ENCODE results near the gene ASIC3.
"Not testable (repeated sequence)": the region's sequence is repeated elsewhere in the genome, so short reads cannot be mapped to it uniquely, and the experiment has no call there.

The ASIC3 gene

GRCh38 chr7:151014950-151015349 lies 33.4 kb upstream of the ASIC3 start:
- peak; percentile 38 for DNase-seq

GRCh38 chr7:151015967-151016366 lies 32.4 kb upstream of the ASIC3 start:
- DNase-seq, result no peak

- no peak for DNase-seq
Observed at GRCh38 chr7:151016505-151016904, 31.8 kb upstream of the ASIC3 start.

- no peak for DNase-seq
Observed at GRCh38 chr7:151016942-151017341, 31.4 kb upstream of the ASIC3 start.

- no peak for DNase-seq
Observed at GRCh38 chr7:151017370-151017952, 30.9 kb upstream of the ASIC3 start.

- DNase-seq, result peak; percentile 82
Observed at GRCh38 chr7:151017953-151018420, 30.3 kb upstream of the ASIC3 start.

- peak; percentile 36 for DNase-seq
Observed at GRCh38 chr7:151018421-151019129, 29.8 kb upstream of the ASIC3 start.

GRCh38 chr7:151019130-151019447 lies 29.2 kb upstream of the ASIC3 start:
- no peak for DNase-seq

- DNase-seq, result no peak
Observed at GRCh38 chr7:151020231-151020630, 28.1 kb upstream of the ASIC3 start.

- no peak for DNase-seq
Observed at GRCh38 chr7:151023232-151023631, 25.1 kb upstream of the ASIC3 start.

GRCh38 chr7:151024435-151025056 lies 23.8 kb upstream of the ASIC3 start, which contains the start of gene ATG9B:
Gene ATG9B (minus strand): TSS chr7:151024494. CDS start chr7:151024423, 71 bp downstream.
- no peak for DNase-seq

- DNase-seq, result no peak
Observed at GRCh38 chr7:151025924-151026671, 22.2 kb upstream of the ASIC3 start.

- not testable (repeated sequence) for DNase-seq
Observed at GRCh38 chr7:151026771-151027727, 21.3 kb upstream of the ASIC3 start.

- not testable (repeated sequence) for DNase-seq
Observed at GRCh38 chr7:151027728-151028130, 20.6 kb upstream of the ASIC3 start.

- DNase-seq, result peak; percentile 99
Observed at GRCh38 chr7:151028131-151028947, 20.0 kb upstream of the ASIC3 start, which contains the start of gene ABCB8. Gene ABCB8 (plus strand): TSS chr7:151028450. CDS start chr7:151028516, 66 bp downstream.

- DNase-seq, result no peak
Observed at GRCh38 chr7:151028948-151029501, 19.3 kb upstream of the ASIC3 start.

- no peak for DNase-seq
Observed at GRCh38 chr7:151031011-151031410, 17.3 kb upstream of the ASIC3 start.

- no peak for DNase-seq
Observed at GRCh38 chr7:151032936-151033863, 15.1 kb upstream of the ASIC3 start.

- no peak for DNase-seq
Observed at GRCh38 chr7:151033864-151034249, 14.5 kb upstream of the ASIC3 start.
